Kidney (tissue), 14 donors: Measurements from ENCODE around the gene ZGRF1. TPM values are rescaled to one million over a fixed set of nuclear protein-coding genes. Genes with fewer than 3 reads are reported as not detected.
"Not testable (repeated sequence)": the region's sequence is repeated elsewhere in the genome, so short reads cannot be mapped to it uniquely, and the experiment has no call there.

Experiments used
- DNase-seq, 5 donors: peaks; one replicate each; pipeline ENCODE4 v3.0.0-alpha.2; 2013 to 2020
- FAIRE-seq: peaks from 2 replicates; lab custom pipeline; 2012; peaks lifted over from hg19 to GRCh38; lab: Jason Lieb, UNC
- H3K27ac ChIP-seq, 2 donors: one replicate each; pipeline ENCODE4 v1.7.0; 2013; ENCODE audit warnings: low read depth in 2 of 2, low read length in 2 of 2, inconsistent platforms in 1 of 2
- H3K27me3 ChIP-seq: one replicate; pipeline ENCODE4 v1.7.1; 2013; ENCODE audit warnings: low read length, inconsistent platforms; ENCODE audit not compliant: control insufficient read depth, insufficient read depth
- H3K36me3 ChIP-seq, 3 donors: one replicate each; pipeline versions ENCODE4 v1.7.0 to v1.7.1; 2013; ENCODE audit warnings: low read length in 3 of 3, control low read depth in 1 of 3, inconsistent platforms in 1 of 3; ENCODE audit not compliant: insufficient read depth in 3 of 3, control insufficient read depth in 2 of 3
- H3K4me1 ChIP-seq, 3 donors: one replicate each; pipeline versions ENCODE4 v1.7.0 to v1.7.1; 2013; ENCODE audit warnings: low read length in 3 of 3, inconsistent platforms in 1 of 3, low read depth in 1 of 3; ENCODE audit not compliant: control insufficient read depth in 2 of 3, insufficient read depth in 2 of 3
- H3K4me3 ChIP-seq, 3 donors: one replicate each; pipeline versions ENCODE4 v1.7.0 to v1.8.1; 2013; ENCODE audit warnings: low read length in 3 of 3, control low read depth in 1 of 3, inconsistent platforms in 1 of 3
- H3K9ac ChIP-seq, 3 donors: one replicate each; pipeline versions ENCODE4 v1.7.0 to v1.7.1; 2013; ENCODE audit warnings: low read length in 3 of 3, control low read depth in 1 of 3, inconsistent platforms in 1 of 3
- H3K9me3 ChIP-seq, 3 donors: one replicate each; pipeline versions ENCODE4 v1.7.0 to v1.7.1; 2013; ENCODE audit warnings: low read length in 3 of 3, control low read depth in 1 of 3, inconsistent platforms in 1 of 3; ENCODE audit not compliant: control insufficient read depth in 2 of 3, insufficient read depth in 1 of 3
- CTCF ChIP-seq: IDR thresholded peaks from 3 replicates; pipeline ENCODE4 v1.5.1; 2012; ENCODE audit warnings: mild to moderate bottlenecking, moderate library complexity, borderline replicate concordance; ENCODE audit not compliant: insufficient read depth; ENCODE audit errors: extremely low read depth
- intact Hi-C: fragments of 100-400 bp; cut with DNase I; formaldehyde crosslinking; loops from one replicate; pipeline ENCODE4 v1.11.1; 2022
- polyA plus RNA-seq: library from polyadenylated mRNA; stranded (reverse); fragments of 350-450 nt; fragmentation: Illumina TruSeq; extraction: RNeasy Lipid Tissue Mini Kit (QIAGEN cat#74804); gene quantifications from one replicate; pipeline ENCODE4 v1.2.3, GENCODE V29; 2014; ENCODE audit warnings: low read depth, low replicate concordance; ENCODE audit not compliant: insufficient read depth
- total RNA-seq: library from RNA; stranded (reverse); fragmentation: NEBNext Ultra II Directional; extraction: Animal tissue kit (Norgen Biotek cat#: 25700); gene quantifications from one replicate; pipeline ENCODE4 v1.2.1, GENCODE V29; 2021
- donor health status: control.
- donor health status: control.
- donor health status: control.
- donor health status: control.
- donor health status: control.
- donor health status: DM: yes; HTN: yes; CAD: no.
- donor health status: Normal renal cell carcinoma (clear cell type).

ZGRF1 gene
- total and polyA plus RNA-seq, 2 donors from 2014 or later, result 0.73 to 3.6 TPM

DNA sequence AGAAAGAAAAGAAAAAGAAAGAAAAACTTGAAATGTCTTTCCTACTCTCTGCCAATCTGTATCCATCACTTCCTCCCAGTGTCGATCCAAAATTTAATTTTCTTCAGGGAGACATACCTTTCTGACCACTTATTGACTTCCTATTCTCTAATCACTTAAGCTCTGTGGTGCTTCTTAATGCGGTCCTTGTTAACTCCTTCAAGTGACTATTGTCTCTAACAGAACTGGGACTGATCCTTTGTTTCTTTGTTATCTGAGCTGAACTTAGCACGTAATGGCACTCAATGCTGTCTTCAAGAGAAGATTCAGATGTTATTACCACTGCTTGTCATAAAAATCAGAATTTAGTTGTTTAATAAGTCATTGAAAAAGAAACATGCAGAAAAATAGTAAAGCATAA, 31.4 kb upstream of the ZGRF1 start:
- Histone ChIP-seq H3K9me3 (no peaks in the 10 kb centered on the region), H3K4me1 (no peaks in the 10 kb centered on the region), H3K27me3 (no peaks in the 10 kb centered on the region), H3K27ac (no peak overlapping the region), H3K4me3 (no peak overlapping the region), H3K36me3 (no peaks in the 10 kb centered on the region), H3K9ac (no peak overlapping the region)
- DNase-seq, result no peak
- TF ChIP-seq CTCF, result no peak
- intact Hi-C loops, result no loop called here
- FAIRE-seq, result no peak

DNA sequence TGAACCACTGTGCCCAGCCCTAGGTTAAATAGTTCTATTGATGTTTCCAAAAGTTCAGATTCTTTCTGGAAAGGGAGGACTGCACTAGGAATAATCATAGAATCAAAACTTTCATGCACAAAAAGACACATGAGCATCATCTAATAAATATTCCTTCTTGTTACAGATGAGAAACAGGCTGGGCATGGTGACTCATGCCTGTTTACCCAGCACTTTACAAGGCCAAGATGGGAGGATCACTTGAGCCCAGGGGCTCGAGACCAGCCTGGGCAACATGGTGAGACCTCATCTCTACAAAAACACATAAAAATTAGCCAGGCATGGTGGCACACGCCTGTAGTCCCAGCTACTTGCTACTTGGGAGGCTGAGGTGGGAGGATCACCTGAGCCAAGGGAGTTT, 27.9 kb upstream of the ZGRF1 start:
- H3K4me3 ChIP-seq, result no peak overlapping the region
- no peaks in the 10 kb centered on the region for H3K9me3 ChIP-seq
- H3K9ac ChIP-seq, result no peak overlapping the region
- intact Hi-C loops, result no loop called here
- TF ChIP-seq CTCF, result no peak
- no peaks in the 10 kb centered on the region for H3K4me1 ChIP-seq
- no peak overlapping the region for H3K27ac ChIP-seq
- FAIRE-seq (no peak), DNase-seq (no peak)
- H3K27me3 ChIP-seq, result no peaks in the 10 kb centered on the region
- H3K36me3 ChIP-seq, result no peaks in the 10 kb centered on the region

DNA sequence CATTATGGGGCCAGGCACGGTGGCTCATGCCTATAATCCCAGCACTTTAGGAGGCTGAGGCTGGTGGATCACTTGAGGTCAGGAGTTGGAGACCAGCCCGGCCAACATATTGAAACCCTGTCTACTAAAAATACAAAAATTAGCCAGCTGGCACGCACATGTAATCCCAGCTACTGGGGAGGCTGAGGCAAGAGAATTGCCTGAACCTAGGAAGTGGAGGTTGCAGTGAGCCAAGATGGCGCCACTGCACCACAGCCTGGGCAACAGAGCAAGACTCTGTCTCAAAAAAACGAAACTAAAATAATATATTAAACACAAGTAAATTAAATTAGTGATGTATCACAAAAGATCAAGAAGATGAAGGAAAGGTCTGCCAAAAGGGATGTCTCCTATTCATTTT, 19.4 kb upstream of the ZGRF1 start:
- H3K4me3 ChIP-seq, H3K9me3 ChIP-seq, H3K4me1 ChIP-seq, H3K27ac ChIP-seq, intact Hi-C loops, FAIRE-seq, H3K9ac ChIP-seq, DNase-seq, H3K27me3 ChIP-seq: not testable (repeated sequence)
- peaks cover 3 to 16% (median 6%) of the 10 kb centered on the region in 3 donors for H3K36me3 ChIP-seq

DNA sequence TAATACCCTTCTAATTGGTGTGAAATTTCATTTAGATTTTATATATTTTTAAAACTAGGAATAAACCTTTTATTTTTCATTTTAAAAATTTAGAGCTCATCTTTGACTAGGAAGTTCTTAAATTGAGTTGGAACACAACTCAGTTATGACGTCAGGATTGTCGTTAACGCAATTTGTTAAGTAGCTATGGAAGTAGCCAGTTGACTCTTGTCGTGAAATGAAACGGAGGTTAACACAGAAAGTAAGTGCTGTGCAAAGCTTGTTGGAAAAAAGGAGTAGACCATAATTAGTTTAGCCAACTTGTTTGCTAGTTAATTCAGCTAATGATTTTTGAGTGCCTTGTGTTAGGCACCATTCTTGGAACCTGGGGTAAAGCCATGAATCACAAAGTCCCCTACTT, 18.6 kb upstream of the ZGRF1 start:
- Histone ChIP-seq H3K27me3 (no peaks in the 10 kb centered on the region), H3K9ac (no peak overlapping the region), H3K27ac (no peak overlapping the region), H3K36me3 (peaks cover 5 to 16% (median 6%) of the 10 kb centered on the region in 3 donors), H3K4me3 (no peak overlapping the region), H3K9me3 (no peaks in the 10 kb centered on the region), H3K4me1 (no peaks in the 10 kb centered on the region)
- DNase-seq (no peak), FAIRE-seq (no peak)
- intact Hi-C loops, result no loop called here
- TF ChIP-seq CTCF, result no peak
